ENCODE results near the gene KIF26B.

DNA sequence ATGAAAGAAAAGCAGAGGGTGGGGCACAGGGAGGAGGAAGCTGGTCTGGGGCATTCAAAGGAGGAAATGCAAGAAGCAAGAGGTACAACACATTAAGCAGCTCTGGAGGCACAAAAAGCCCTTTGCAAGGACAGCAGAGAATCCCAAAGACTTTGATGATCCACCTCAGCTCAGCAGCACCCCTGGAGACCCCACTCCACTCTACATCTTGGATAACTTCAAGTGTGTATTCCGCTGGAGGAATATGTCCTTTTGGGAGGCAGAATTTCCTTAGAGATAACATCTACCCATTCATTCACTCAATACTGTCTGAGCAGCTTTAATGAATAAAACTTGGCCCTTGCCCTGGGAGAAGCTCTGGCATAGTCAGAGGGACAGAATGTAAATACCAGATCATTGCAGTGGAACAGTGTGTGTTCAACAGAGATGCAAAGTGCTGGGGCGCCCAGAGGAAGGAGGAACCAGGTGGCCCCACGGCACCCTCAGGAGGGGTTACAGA is 599.7 kb downstream of the KIF26B start:
- TF ChIP-seq, protein P1, sequence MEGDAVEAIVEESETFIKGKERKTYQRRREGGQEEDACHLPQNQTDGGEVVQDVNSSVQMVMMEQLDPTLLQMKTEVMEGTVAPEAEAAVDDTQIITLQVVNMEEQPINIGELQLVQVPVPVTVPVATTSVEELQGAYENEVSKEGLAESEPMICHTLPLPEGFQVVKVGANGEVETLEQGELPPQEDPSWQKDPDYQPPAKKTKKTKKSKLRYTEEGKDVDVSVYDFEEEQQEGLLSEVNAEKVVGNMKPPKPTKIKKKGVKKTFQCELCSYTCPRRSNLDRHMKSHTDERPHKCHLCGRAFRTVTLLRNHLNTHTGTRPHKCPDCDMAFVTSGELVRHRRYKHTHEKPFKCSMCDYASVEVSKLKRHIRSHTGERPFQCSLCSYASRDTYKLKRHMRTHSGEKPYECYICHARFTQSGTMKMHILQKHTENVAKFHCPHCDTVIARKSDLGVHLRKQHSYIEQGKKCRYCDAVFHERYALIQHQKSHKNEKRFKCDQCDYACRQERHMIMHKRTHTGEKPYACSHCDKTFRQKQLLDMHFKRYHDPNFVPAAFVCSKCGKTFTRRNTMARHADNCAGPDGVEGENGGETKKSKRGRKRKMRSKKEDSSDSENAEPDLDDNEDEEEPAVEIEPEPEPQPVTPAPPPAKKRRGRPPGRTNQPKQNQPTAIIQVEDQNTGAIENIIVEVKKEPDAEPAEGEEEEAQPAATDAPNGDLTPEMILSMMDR (IDR thresholded peaks at IDR 0.05; ENCODE audit: borderline replicate concordance, extremely low read depth, low read length, poor library complexity, severe bottlenecking) = no peak
- no peak for TF ChIP-seq EZH2 (IDR thresholded peaks at IDR 0.05; ENCODE audit: borderline replicate concordance, low read depth, low read length, severe bottlenecking)

Data from DND-41 (cell line).